Activated T-cell treated with anti-CD3 and anti-CD28 coated beads, Interleukin-2, amount 50 U/mL, for 72 hours (primary cell): Measurements from ENCODE around the gene KMT5B. TPM values are rescaled to one million over a fixed set of nuclear protein-coding genes. Genes with fewer than 3 reads are reported as not detected.
A peak's percentile ranks its signal among the peaks of the same experiment; 100 is the strongest.
"Not testable (repeated sequence)": the region's sequence is repeated elsewhere in the genome, so short reads cannot be mapped to it uniquely, and the experiment has no call there.

Experiments used
- ATAC-seq, 2 donors: fragments of 150-1000 bp; cut with Tn5 transposase; replicated peaks in 1 of 2; 2 replicates each; pipeline ENCODE4 v1.10.0; 2021; ENCODE audit warnings: moderate library complexity in 2 of 2, mild to moderate bottlenecking in 1 of 2
- DNase-seq, 2 donors: peaks; one replicate each; pipeline ENCODE4 v3.0.0; 2021 to 2022; ENCODE audit warnings: mixed read lengths in 1 of 2
- H3K27ac Mint-ChIP-seq: one replicate; pipeline ENCODE4 v1.8.0; 2022; ENCODE audit warnings: mild to moderate bottlenecking, moderate library complexity, mixed read lengths
- H3K27me3 Mint-ChIP-seq: one replicate; pipeline ENCODE4 v1.8.0; 2022; ENCODE audit warnings: low read depth, mixed read lengths
- H3K36me3 Mint-ChIP-seq, 2 donors: one replicate each; pipeline ENCODE4 v1.8.0; 2022; ENCODE audit warnings: mixed read lengths in 2 of 2, mild to moderate bottlenecking in 1 of 2; ENCODE audit not compliant: insufficient read depth in 2 of 2
- H3K4me1 Mint-ChIP-seq: one replicate; pipeline ENCODE4 v1.8.0; 2022; ENCODE audit warnings: low read depth, mixed read lengths
- H3K4me3 Mint-ChIP-seq, 2 donors: one replicate each; pipeline ENCODE4 v1.8.0; 2022; ENCODE audit warnings: mild to moderate bottlenecking in 2 of 2, mixed read lengths in 2 of 2, moderate library complexity in 2 of 2
- H3K9me3 Mint-ChIP-seq, 2 donors: one replicate each; pipeline ENCODE4 v1.8.0; 2022; ENCODE audit warnings: mixed read lengths in 2 of 2
- total RNA-seq, 2 donors: library from RNA; stranded (reverse); gene quantifications; one replicate each; pipeline ENCODE4 v1.2.3, GENCODE V29; 2022

KMT5B gene
- total RNA-seq, 2 donors from 2014 or later, result 26.9 to 34.1 TPM

DNA sequence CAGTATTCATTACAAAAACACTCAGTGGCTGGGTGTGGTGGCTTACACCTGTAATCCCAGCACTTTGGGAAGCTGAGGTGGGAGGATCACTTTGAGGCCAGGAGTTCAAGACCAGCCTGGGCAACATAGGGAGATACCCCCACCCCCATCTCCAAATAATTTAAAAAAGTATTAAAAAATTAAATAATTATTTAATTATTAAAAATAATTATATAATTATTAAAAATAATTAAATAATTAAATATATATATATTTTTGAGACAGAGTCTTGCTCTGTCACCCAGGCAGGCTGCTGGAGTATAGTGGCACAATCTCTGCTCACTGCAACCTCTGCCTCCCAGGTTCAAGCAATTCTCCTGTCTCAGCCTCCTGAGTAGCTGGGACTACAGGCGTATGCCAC lies 30.8 kb upstream of the KMT5B start:
- H3K27ac Mint-ChIP-seq, H3K4me1 Mint-ChIP-seq, H3K27me3 Mint-ChIP-seq, H3K4me3 Mint-ChIP-seq, DNase-seq, H3K9me3 Mint-ChIP-seq, H3K36me3 Mint-ChIP-seq, ATAC-seq: not testable (repeated sequence)

DNA sequence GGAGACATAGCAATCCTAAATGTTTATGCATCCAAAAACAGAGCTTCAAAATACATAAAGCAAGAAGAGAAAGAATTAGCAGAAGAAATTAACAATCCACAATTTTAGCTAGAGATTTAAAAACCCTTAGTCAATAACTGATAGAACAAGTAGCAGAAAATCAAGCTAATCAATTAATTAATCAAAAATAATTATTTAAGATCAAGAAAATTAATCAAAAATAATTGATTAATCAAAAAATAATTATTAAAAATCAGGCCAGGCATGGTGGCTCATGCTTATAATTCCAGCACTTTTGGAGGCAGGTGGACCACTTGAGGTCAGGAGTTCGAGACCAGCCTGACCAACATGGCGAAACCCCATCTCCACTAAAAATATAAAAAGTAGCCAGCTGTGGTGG lies 29.5 kb upstream of the KMT5B start:
- ATAC-seq (no peak), DNase-seq (no peak)
- no peaks in the 10 kb centered on the region for H3K9me3 Mint-ChIP-seq
- H3K27ac Mint-ChIP-seq, result no peak overlapping the region
- H3K27me3 Mint-ChIP-seq, result peaks cover 10% of the 10 kb centered on the region
- H3K36me3 Mint-ChIP-seq, result no peaks in the 10 kb centered on the region
- H3K4me1 Mint-ChIP-seq, result no peaks in the 10 kb centered on the region
- H3K4me3 Mint-ChIP-seq, result no peak overlapping the region

DNA sequence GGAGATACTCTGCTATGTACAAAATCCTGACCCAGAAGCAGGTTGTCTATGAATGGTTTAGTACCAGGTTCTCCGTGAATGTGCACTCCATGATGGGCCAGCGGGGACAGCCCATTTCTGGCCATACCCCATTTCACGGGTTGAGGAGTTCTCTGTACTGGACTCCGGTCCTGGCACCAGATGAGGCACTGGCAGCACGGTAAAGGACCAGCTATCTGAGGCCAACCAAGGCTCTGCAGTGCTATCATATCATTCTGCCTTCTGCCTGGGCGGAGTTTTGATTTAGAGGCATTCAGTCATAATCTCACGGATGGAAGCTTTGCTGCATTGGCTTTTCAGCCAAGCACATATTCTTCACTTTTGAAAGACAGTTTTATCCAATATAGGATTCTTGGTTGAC lies 18.5 kb upstream of the KMT5B start:
- H3K9me3 Mint-ChIP-seq, result peaks cover 7 to 8% of the 10 kb centered on the region in 2 donors
- no peak overlapping the region for H3K27ac Mint-ChIP-seq
- H3K4me1 Mint-ChIP-seq, result no peaks in the 10 kb centered on the region
- H3K36me3 Mint-ChIP-seq, result peaks cover 7 to 15% of the 10 kb centered on the region in 2 donors
- no peak for DNase-seq
- H3K27me3 Mint-ChIP-seq, result peaks cover 8% of the 10 kb centered on the region
- H3K4me3 Mint-ChIP-seq, result no peak overlapping the region
- ATAC-seq, result no peak

DNA sequence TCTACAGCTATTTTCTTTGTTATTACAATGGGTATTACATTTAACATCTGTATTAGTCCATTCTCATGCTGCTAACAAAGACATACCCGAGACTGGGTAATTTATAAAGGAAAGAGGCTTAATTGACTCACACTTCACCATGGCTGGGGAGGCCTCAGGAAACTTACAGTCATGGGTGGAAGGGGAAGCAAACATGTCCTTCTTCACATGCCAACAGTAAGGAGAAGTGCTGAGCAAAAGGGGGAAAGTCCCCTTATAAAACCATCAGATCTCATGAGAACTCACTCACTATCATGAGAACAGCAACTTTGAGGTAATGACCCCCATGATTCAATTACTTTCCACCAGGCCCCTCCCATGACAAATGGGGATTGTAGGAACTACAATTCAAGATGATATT lies 16.5 kb upstream of the KMT5B start:
- no peak overlapping the region for H3K27ac Mint-ChIP-seq
- ATAC-seq (no peak), DNase-seq (no peak)
- no peak overlapping the region for H3K4me3 Mint-ChIP-seq
- peaks cover 7 to 15% of the 10 kb centered on the region in 2 donors for H3K36me3 Mint-ChIP-seq
- H3K4me1 Mint-ChIP-seq, result no peaks in the 10 kb centered on the region
- peaks cover 7 to 8% of the 10 kb centered on the region in 2 donors for H3K9me3 Mint-ChIP-seq
- no peaks in the 10 kb centered on the region for H3K27me3 Mint-ChIP-seq

DNA sequence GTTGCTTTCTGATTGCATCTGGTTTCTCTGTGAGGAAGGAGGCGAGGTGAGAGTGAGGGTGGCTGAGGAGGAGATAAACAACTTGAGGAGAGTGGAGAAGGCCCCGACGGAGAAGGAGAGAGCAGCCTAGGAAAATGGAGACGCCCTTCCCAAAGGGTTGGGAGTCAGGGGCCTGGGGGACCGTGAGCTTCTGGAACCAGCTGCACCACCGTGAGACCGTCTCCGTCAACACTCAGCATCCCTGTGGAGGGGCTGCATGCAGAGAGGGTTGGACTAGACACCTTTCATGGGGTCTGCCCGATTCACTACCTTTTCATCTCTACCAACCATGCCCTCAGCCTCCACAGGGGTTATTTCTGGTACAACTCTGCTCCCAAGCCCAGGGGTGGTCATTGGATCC lies 13.3 kb upstream of the KMT5B start:
- Mint-ChIP-seq H3K4me3 (no peak overlapping the region), H3K27ac (no peak overlapping the region), H3K4me1 (no peaks in the 10 kb centered on the region), H3K36me3 (peaks cover 7 to 15% of the 10 kb centered on the region in 2 donors), H3K9me3 (peaks cover 7 to 8% of the 10 kb centered on the region in 2 donors), H3K27me3 (peaks cover 6% of the 10 kb centered on the region)
- ATAC-seq, result no peak
- no peak for DNase-seq

DNA sequence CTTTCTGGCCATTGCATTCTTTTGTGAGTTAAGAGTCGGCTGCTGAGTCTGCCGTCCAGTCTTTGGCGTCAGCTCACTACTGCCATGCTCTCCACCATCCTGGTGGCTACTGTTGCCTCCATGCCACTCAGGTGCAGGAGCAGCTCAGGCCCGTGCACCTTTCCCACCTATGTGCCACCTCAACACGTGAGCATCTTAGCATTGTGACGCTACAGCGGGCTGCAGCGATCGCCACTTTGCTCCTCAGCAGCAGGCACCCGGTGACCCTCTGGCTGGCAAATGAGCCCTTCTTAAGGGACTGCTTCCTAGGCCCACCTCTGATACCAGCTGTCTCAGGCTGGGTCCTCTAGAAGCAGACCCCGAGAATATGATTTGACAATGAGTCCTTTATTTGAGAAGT lies 11.5 kb upstream of the KMT5B start:
- DNase-seq, result no peak
- peaks cover 6% of the 10 kb centered on the region for H3K27me3 Mint-ChIP-seq
- no peak for ATAC-seq
- peaks cover 4 to 9% of the 10 kb centered on the region in 2 donors for H3K36me3 Mint-ChIP-seq
- H3K27ac Mint-ChIP-seq, result no peak overlapping the region
- H3K9me3 Mint-ChIP-seq, result peaks cover 6% of the 10 kb centered on the region in 2 donors
- H3K4me3 Mint-ChIP-seq, result no peak overlapping the region
- no peaks in the 10 kb centered on the region for H3K4me1 Mint-ChIP-seq

DNA sequence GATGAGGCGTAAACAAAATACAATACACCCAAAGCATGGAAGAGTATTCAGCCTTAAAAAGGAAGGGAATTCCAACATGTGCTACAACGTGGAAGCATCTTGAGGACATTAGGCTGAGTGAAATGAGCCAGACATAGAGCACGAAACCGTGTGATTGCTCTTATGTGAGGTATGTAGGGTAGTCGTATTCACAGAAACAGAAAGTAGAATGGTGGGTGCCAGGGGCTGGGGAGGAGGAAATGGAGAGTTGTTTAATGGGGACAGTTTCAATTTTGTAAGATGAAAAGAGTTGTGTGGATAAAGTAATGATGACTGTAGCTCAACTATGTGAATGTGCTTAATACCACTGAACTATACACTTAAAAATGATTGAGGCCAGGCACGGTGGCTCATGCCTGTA lies 10.2 kb upstream of the KMT5B start:
- ATAC-seq (no peak), DNase-seq (no peak)
- H3K9me3 Mint-ChIP-seq, result peaks cover 0 to 2% of the 10 kb centered on the region in 2 donors
- no peaks in the 10 kb centered on the region for H3K36me3 Mint-ChIP-seq
- no peak overlapping the region for H3K4me3 Mint-ChIP-seq
- no peaks in the 10 kb centered on the region for H3K4me1 Mint-ChIP-seq
- peaks cover 6% of the 10 kb centered on the region for H3K27me3 Mint-ChIP-seq
- no peak overlapping the region for H3K27ac Mint-ChIP-seq

DNA sequence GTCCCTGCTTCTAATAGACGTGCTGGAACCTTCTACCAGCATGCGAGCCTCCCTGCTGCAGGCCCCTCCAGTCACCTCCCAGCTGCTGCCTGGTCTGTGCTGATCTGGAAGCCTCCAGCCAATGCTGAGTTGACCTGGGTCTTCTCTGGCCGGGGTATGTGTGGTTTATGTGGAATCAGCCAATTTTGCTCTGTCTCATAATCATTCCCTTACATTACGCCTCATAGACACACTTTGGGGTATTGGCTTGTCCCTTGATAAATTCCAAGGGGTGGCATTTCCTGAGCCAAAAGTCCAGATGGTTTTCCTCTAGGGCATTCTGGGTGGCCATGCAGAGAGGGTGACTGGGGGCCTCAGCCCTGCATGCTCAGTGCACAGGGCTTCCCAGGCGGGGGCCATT lies 8.3 kb upstream of the KMT5B start:
- no peak overlapping the region for H3K4me3 Mint-ChIP-seq
- DNase-seq (no peak), ATAC-seq (no peak)
- peaks cover 6% of the 10 kb centered on the region for H3K27me3 Mint-ChIP-seq
- no peaks in the 10 kb centered on the region for H3K4me1 Mint-ChIP-seq
- no peaks in the 10 kb centered on the region for H3K36me3 Mint-ChIP-seq
- no peaks in the 10 kb centered on the region for H3K9me3 Mint-ChIP-seq
- H3K27ac Mint-ChIP-seq, result no peak overlapping the region

DNA sequence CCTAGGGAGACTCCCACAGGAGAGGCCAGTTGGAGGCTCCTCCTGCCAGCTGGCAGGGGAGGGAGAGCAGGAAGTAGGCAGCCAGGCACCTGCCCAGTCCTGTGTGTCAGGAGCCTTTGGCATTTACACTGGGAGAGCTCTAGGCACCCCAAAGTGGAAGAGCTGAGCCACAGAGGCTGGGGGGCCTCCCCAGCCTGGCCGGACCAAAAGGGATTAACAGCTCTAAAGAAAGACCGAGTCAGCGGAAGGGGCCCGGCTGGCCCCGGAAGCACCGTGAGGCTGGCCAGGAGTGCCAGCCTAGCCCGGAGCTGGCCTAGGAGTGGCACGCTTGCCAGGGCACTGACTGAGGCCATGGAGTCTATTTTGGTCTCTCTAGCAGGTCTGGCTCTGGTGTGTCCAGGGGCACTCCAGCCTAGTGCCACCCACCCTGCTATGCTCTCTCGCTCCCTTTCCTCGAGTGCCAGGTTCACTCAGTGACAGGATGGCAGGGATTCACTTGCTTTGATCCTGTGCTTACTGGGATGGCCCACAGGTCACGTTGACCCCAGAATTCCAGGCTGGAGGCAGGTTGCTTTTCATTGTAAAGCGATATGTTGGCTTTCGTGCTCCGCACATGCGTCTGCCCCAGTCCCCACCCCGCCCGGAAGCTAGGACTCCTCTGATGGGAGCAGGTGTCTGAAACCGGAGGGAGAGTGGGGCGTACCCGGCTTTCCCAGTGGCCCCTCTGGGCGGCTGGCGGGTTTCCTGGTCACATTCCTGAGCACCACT lies 3.3 kb upstream of the KMT5B start:
- no peak overlapping the region for H3K4me3 Mint-ChIP-seq

DNA sequence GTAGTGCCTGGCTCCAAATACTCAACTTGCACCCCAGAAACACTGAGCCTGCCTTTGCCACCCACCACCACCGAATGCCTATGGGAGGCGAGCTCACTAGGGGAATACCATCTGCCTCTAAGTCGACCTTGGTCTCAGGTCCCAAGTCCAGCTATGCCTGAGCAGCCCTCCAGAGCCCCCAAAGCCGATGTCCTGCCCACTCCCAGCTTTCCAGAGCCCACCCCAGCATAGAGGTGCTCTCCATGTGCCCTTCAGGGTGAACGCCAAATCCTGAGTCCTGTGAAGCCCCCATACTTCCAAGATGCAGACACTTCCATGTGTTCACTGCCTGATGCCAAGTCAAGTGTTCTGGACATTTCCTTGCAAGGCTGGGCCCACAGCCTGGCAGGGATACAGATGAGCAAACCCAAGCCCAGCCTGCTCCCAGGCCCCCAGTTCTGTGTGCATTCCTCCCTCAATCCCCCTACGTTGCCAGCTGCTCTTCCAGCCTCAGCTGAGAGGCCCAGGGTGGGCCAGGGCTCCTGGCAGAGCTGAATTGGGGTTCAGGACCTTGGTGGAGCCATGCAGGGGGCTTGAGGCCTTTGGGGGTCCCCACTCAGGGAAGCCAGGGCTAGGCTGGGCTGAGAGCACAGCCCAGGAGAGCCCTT lies 2.6 kb upstream of the KMT5B start:
- Mint-ChIP-seq H3K9me3 (no peaks in the 10 kb centered on the region), H3K27ac (no peak overlapping the region), H3K36me3 (peaks cover 2 to 5% of the 10 kb centered on the region in 2 donors), H3K4me1 (peaks cover 31% of the 10 kb centered on the region), H3K27me3 (peaks cover 11% of the 10 kb centered on the region), H3K4me3 (peak overlapping the region; percentile 80 to 84)
- DNase-seq (no peak), ATAC-seq (no peak)

More for the DNA sequence above, 3.3 kb upstream of the KMT5B start:
- DNase-seq (no peak), ATAC-seq (no peak)
- peaks cover 2 to 5% of the 10 kb centered on the region in 2 donors for H3K36me3 Mint-ChIP-seq
- peaks cover 23% of the 10 kb centered on the region for H3K4me1 Mint-ChIP-seq
- no peak overlapping the region for H3K27ac Mint-ChIP-seq
- H3K9me3 Mint-ChIP-seq, result no peaks in the 10 kb centered on the region
- H3K27me3 Mint-ChIP-seq, result peaks cover 11% of the 10 kb centered on the region

DNA sequence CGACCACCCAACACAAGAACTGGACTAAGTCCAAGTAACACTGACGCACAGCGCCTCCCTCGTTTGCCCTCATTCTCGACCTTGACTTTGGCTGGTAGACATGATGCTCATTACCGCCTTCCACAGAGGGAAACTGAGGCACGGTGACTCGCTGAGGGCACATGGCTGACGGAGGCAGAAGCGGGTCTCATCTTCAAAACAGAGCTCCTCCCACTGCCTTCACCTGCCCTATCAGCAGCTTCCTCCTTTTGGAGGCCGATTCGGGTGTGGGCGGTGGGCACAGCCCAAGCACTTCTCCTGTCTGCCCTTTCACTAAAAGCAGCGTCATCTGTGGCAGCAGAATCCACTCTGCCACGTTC lies 2.0 kb upstream of the KMT5B start:
- peak overlapping the region; percentile 76 for H3K27ac Mint-ChIP-seq
- H3K27me3 Mint-ChIP-seq, result peaks cover 11% of the 10 kb centered on the region
- H3K4me1 Mint-ChIP-seq, result peaks cover 33% of the 10 kb centered on the region
- no peak for ATAC-seq
- H3K36me3 Mint-ChIP-seq, result peaks cover 2 to 5% of the 10 kb centered on the region in 2 donors
- peak overlapping the region; percentile 80 to 84 for H3K4me3 Mint-ChIP-seq
- DNase-seq, result peak; percentile 41 to 59
- H3K9me3 Mint-ChIP-seq, result no peaks in the 10 kb centered on the region

DNA sequence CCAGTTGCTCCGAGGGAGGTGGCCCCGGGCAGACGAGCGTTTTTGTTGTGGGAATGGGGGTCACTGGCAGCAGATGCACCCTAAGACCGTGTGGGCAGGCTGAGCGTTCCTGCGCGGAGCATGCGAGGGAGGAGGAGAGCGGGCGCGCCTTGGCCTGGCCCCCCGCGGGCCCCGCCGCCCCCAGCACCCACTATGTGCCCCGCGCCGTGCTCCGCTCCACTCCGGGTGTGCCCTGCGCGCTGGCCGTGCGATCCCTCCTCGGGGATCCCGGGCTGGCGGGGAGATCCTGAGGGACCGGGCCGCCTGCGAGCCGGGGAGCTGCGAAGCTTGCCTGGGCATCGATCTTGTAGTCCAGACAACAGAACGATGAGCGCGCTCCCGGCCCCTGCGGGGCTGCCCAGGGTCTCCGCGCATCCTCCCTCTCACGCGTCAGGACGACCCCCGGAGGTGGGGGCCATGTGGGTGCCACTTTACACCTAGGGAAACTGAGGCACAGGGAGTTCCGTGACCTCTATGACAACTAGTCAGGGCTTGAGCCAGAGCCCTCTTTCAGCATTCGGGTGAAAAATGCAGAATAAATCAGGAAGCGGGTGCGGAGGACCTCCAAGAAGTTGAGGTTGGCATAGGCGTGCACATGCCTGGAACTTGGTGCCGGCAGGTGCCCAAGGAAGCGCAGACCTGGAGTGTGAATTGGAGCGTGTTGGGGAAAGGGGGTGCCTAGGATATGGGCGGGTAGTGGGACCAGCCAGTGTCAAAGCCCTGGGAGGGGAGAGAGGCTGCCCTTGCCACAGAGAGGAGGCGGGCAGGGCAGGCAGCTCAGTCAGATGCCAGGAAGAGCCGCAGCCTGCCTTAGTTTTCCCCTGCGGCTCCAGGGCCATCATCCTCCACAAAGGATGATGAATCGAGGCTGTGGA lies 1.3 kb upstream of the KMT5B start:
- Mint-ChIP-seq H3K4me3 (peak overlapping the region; percentile 80 to 84), H3K4me1 (peaks cover 34% of the 10 kb centered on the region), H3K27me3 (peaks cover 11% of the 10 kb centered on the region), H3K27ac (peak overlapping the region; percentile 76), H3K36me3 (peaks cover 2 to 5% of the 10 kb centered on the region in 2 donors), H3K9me3 (no peaks in the 10 kb centered on the region)
- ATAC-seq (peak; percentile 10 to 29), DNase-seq (peak; percentile 21 to 26)
